ELF-1 (cell line): ENCODE measurements around the gene GLO1.
"Not testable (repeated sequence)": the region's sequence is repeated elsewhere in the genome, so short reads cannot be mapped to it uniquely, and the experiment has no call there.

Experiments
- DNase-seq: peaks from one replicate; pipeline ENCODE4 v3.0.0-alpha.2; 2016; ENCODE audit warnings: low read depth, low spot score

Gene GLO1

GRCh38 chr6:38705924-38706323 lies 3.0 kb upstream of the GLO1 start:
- no peak for DNase-seq

- no peak for DNase-seq
Measured at GRCh38 chr6:38703949-38704590, 1.1 kb upstream of the GLO1 start.

GRCh38 chr6:38701551-38701950 lies 1.4 kb downstream of the GLO1 start:
- no peak for DNase-seq

- not testable (repeated sequence) for DNase-seq
Measured at GRCh38 chr6:38699702-38700101, 3.2 kb downstream of the GLO1 start.

GRCh38 chr6:38697846-38698245 lies 5.1 kb downstream of the GLO1 start:
- DNase-seq, result no peak

GRCh38 chr6:38696345-38696744 lies 6.6 kb downstream of the GLO1 start:
- no peak for DNase-seq

GRCh38 chr6:38695933-38696332 lies 7.0 kb downstream of the GLO1 start:
- no peak for DNase-seq

- DNase-seq, result no peak
Measured at GRCh38 chr6:38695227-38695900, 7.6 kb downstream of the GLO1 start.

- no peak for DNase-seq
Measured at GRCh38 chr6:38688579-38689087, 14.3 kb downstream of the GLO1 start.

GRCh38 chr6:38687549-38687948 lies 15.4 kb downstream of the GLO1 start:
- DNase-seq, result no peak

- DNase-seq, result no peak
Measured at GRCh38 chr6:38687043-38687353, 15.9 kb downstream of the GLO1 start.

- no peak for DNase-seq
Measured at GRCh38 chr6:38686270-38687042, 16.5 kb downstream of the GLO1 start.

- no peak for DNase-seq
Measured at GRCh38 chr6:38684904-38685303, 18.0 kb downstream of the GLO1 start.

- DNase-seq, result no peak
Measured at GRCh38 chr6:38684237-38684636, 18.7 kb downstream of the GLO1 start.

- DNase-seq, result no peak
Measured at GRCh38 chr6:38681850-38682249, 21.1 kb downstream of the GLO1 start.

- DNase-seq, result no peak
Measured at GRCh38 chr6:38679668-38680067, 23.3 kb downstream of the GLO1 start.

GRCh38 chr6:38678178-38678760 lies 24.7 kb downstream of the GLO1 start:
- no peak for DNase-seq

- no peak for DNase-seq
Measured at GRCh38 chr6:38676974-38677544, 25.9 kb downstream of the GLO1 start.

GRCh38 chr6:38676236-38676973 lies 26.5 kb downstream of the GLO1 start:
- no peak for DNase-seq

- DNase-seq, result no peak
Measured at GRCh38 chr6:38673397-38674165, 29.4 kb downstream of the GLO1 start.
